A549 (cell line): ENCODE measurements around the gene EFTUD2. TPM values are rescaled to one million over a fixed set of nuclear protein-coding genes. Genes with fewer than 3 reads are reported as not detected.

Source experiments
- ATAC-seq, 2 experiments: fragments of 200-7000 bp in 1 of 2; fragments of >200 bp in 1 of 2; cut with Nextera tagmentation in 1 of 2; cut with Tn5 transposase in 1 of 2; 3 replicates each; pipeline versions ENCODE4 v1.8.0 to v1.9.1; 2018 to 2020; ENCODE audit warnings: mild to moderate bottlenecking in 1 of 2, moderate library complexity in 1 of 2
- CTCF ChIA-PET: fragments of 300-600 bp; sonication (Branson Sonifier 250); formaldehyde crosslinking; extraction: SDS; loops from one replicate; lab custom pipeline; 2021; ENCODE audit warnings: antibody characterized with exemption, inconsistent platforms; lab: Yijun Ruan, JAX
- POLR2A ChIA-PET: fragments of 350-600 bp; formaldehyde crosslinking; extraction: SDS; loops from one replicate; lab custom pipeline; 2021; ENCODE audit warnings: antibody characterized with exemption, inconsistent platforms; lab: Yijun Ruan, JAX
- DNase-seq, 2 experiments: peaks; one replicate each; pipeline versions ENCODE4 v3.0.0 to v3.0.0-alpha.2; 2011 to 2016; ENCODE audit warnings: low read depth in 1 of 2, low spot score in 1 of 2
- FAIRE-seq: peaks from 2 replicates; lab custom pipeline; 2011; peaks lifted over from hg19 to GRCh38; lab: Jason Lieb, UNC
- H3K27ac ChIP-seq, 2 experiments: fragments of >200 bp; sonication (Bioruptor Twin); formaldehyde crosslinking; 3 replicates each; pipeline ENCODE4 v1.5.1; 2016 to 2017
- H3K4me1 ChIP-seq: fragments of >200 bp; sonication (Bioruptor Twin); formaldehyde crosslinking; 3 replicates; pipeline ENCODE4 v1.6.1; 2016
- H3K4me2 ChIP-seq: fragments of >200 bp; sonication (Bioruptor Twin); formaldehyde crosslinking; 3 replicates; pipeline ENCODE4 v1.6.1; 2016
- H3K4me3 ChIP-seq: fragments of >200 bp; sonication (Bioruptor Twin); formaldehyde crosslinking; 3 replicates; pipeline ENCODE4 v1.5.1; 2016
- H3K9me3 ChIP-seq: fragments of >200 bp; sonication (Bioruptor Twin); formaldehyde crosslinking; 3 replicates; pipeline ENCODE4 v1.6.1; 2016
- BHLHE40 ChIP-seq: IDR thresholded peaks from 2 replicates; pipeline ENCODE4 v1.6.1; 2012; ENCODE audit warnings: low read depth, low read length, inconsistent platforms
- CBX2 ChIP-seq: fragments of 200-600 bp; sonication (generic); IDR thresholded peaks from 2 replicates; pipeline ENCODE4 v1.6.1; 2016; ENCODE audit warnings: low read depth, mild to moderate bottlenecking, borderline replicate concordance
- CBX8 ChIP-seq: fragments of 200-600 bp; sonication (generic); IDR thresholded peaks from 2 replicates; pipeline ENCODE4 v1.6.1; 2016
- CHD2 ChIP-seq: fragments of 150-350 bp; IDR thresholded peaks from 2 replicates; pipeline ENCODE4 v1.6.1; 2014; ENCODE audit warnings: low read length; ENCODE audit not compliant: partially characterized antibody
- CHD4 ChIP-seq: fragments of 200-600 bp; sonication (generic); IDR thresholded peaks from 2 replicates; pipeline ENCODE4 v1.6.1; 2016; ENCODE audit warnings: antibody characterized with exemption, mild to moderate bottlenecking, borderline replicate concordance
- FOSB ChIP-seq: fragments of 250-450 bp; sonication (Bioruptor Pico); IDR thresholded peaks from 2 replicates; pipeline ENCODE4 v1.5.0; 2020; ENCODE audit warnings: mild to moderate bottlenecking, moderate library complexity
- FOSL2 ChIP-seq, 2 experiments: fragments of 450-650 bp in 1 of 2; fragments of >200 bp in 1 of 2; sonication (Bioruptor Twin) in 1 of 2; formaldehyde crosslinking; IDR thresholded peaks; 2 replicates each; pipeline versions ENCODE4 v1.5.0 to v1.6.1; 2016 to 2020; ENCODE audit warnings: mild to moderate bottlenecking in 1 of 2, moderate library complexity in 1 of 2
- HDAC2 ChIP-seq: fragments of 200-600 bp; sonication (generic); IDR thresholded peaks from 2 replicates; pipeline ENCODE4 v1.6.1; 2016
- HEYL ChIP-seq: fragments of 250-450 bp; sonication (Bioruptor Pico); IDR thresholded peaks from 2 replicates; pipeline ENCODE4 v1.8.0; 2021; ENCODE audit warnings: mild to moderate bottlenecking, moderate library complexity
- HOXA7 ChIP-seq: fragments of 250-450 bp; sonication (Bioruptor Pico); IDR thresholded peaks from 2 replicates; pipeline ENCODE4 v1.5.0; 2020; ENCODE audit warnings: mild to moderate bottlenecking, moderate library complexity
- JUN ChIP-seq, 2 experiments: fragments of >200 bp; sonication (Bioruptor Twin); formaldehyde crosslinking; IDR thresholded peaks; 2 replicates in 1 of 2; 3 replicates in 1 of 2; pipeline ENCODE4 v1.6.1; 2016 to 2017
- JUNB ChIP-seq: fragments of >200 bp; sonication (Bioruptor Twin); formaldehyde crosslinking; IDR thresholded peaks from 2 replicates; pipeline ENCODE4 v1.6.1; 2016
- KDM5A ChIP-seq: fragments of 200-600 bp; sonication (generic); IDR thresholded peaks from 2 replicates; pipeline ENCODE4 v1.6.1; 2016; ENCODE audit warnings: antibody characterized with exemption, mild to moderate bottlenecking
- MAZ ChIP-seq: fragments of 150-350 bp; IDR thresholded peaks from 2 replicates; pipeline ENCODE4 v1.6.1; 2014; ENCODE audit warnings: antibody characterized with exemption, low read depth, low read length, borderline replicate concordance
- MYC ChIP-seq: IDR thresholded peaks from 2 replicates; pipeline ENCODE4 v1.6.1; 2012; ENCODE audit warnings: mild to moderate bottlenecking, inconsistent platforms, low read length, improper control_type of control experiment, borderline replicate concordance
- NFE2L2 ChIP-seq: fragments of 150-350 bp; conservative IDR thresholded peaks from 2 replicates; pipeline ENCODE4 v1.6.1; 2014; ENCODE audit warnings: low read length
- NPAS2 ChIP-seq: fragments of 250-450 bp; sonication (Bioruptor Pico); IDR thresholded peaks from 2 replicates; pipeline ENCODE4 v1.8.0; 2022; ENCODE audit warnings: mild to moderate bottlenecking, moderate library complexity, borderline replicate concordance
- NR3C1 ChIP-seq: fragments of >200 bp; sonication (Bioruptor Twin); formaldehyde crosslinking; IDR thresholded peaks from 3 replicates; pipeline ENCODE4 v1.6.1; 2017
- POLR2AphosphoS2 ChIP-seq: conservative IDR thresholded peaks from 2 replicates; pipeline ENCODE4 v1.6.1; 2012; ENCODE audit warnings: low read length, improper control_type of control experiment, inconsistent platforms
- RFX5 ChIP-seq: fragments of 450-650 bp; IDR thresholded peaks from 2 replicates; pipeline ENCODE4 v1.7.1; 2014; ENCODE audit warnings: antibody characterized with exemption, mild to moderate bottlenecking, moderate library complexity
- SMC3 ChIP-seq: fragments of >200 bp; sonication (Bioruptor Twin); formaldehyde crosslinking; IDR thresholded peaks from 3 replicates; pipeline ENCODE4 v1.6.1; 2018; ENCODE audit warnings: inconsistent platforms
- TP53 ChIP-seq: fragments of 250-450 bp; sonication (Bioruptor Pico); IDR thresholded peaks from 2 replicates; pipeline ENCODE4 v1.5.0; 2021; ENCODE audit warnings: mild to moderate bottlenecking, moderate library complexity
- ZFP36 ChIP-seq: fragments of 450-650 bp; IDR thresholded peaks from 2 replicates; pipeline ENCODE4 v1.6.1; 2014; ENCODE audit warnings: borderline replicate concordance; ENCODE audit not compliant: partially characterized antibody
- WGBS: methylation state at CpG from one replicate; pipeline ENCODE4 v1.1.6; 2017; ENCODE audit errors: missing lambda C conversion rate; 5-methylcytosine and 5-hydroxymethylcytosine counted together
- polyA plus RNA-seq, 4 experiments: library from polyadenylated mRNA; depleted of rRNA in 3 of 4; stranded (reverse); fragments of >200 nt; fragmentation: RNase III in 1 of 4; extraction: RNeasy Plus Mini Kit Qiagen cat#74134 plus additional on column Dnase treatment in 1 of 4; gene quantifications; 2 replicates in 3 of 4; 3 replicates in 1 of 4; pipeline ENCODE4 v1.2.3, GENCODE V29; 2011 to 2017
- TF ChIP-seq, protein P1 (sequence below): fragments of >200 bp; sonication (Bioruptor Twin); formaldehyde crosslinking; IDR thresholded peaks from 3 replicates; pipeline ENCODE4 v1.5.1; 2016
- TF ChIP-seq, protein P2 (sequence below): fragments of 250-450 bp; sonication (Bioruptor Pico); IDR thresholded peaks from 2 replicates; pipeline ENCODE4 v1.5.0; 2020; ENCODE audit warnings: low read depth, mild to moderate bottlenecking, moderate library complexity
- TF ChIP-seq, protein P3 (sequence below): fragments of >200 bp; sonication (Bioruptor Twin); formaldehyde crosslinking; IDR thresholded peaks from 2 replicates; pipeline ENCODE4 v1.6.1; 2016
- TF ChIP-seq, protein P4 (sequence below): IDR thresholded peaks from 2 replicates; pipeline ENCODE4 v1.6.1; 2012

Gene EFTUD2
- polyA plus RNA-seq, 2 of the 4 experiments (the other 2 are of a cell fraction), result 224 to 353 TPM

DNA sequence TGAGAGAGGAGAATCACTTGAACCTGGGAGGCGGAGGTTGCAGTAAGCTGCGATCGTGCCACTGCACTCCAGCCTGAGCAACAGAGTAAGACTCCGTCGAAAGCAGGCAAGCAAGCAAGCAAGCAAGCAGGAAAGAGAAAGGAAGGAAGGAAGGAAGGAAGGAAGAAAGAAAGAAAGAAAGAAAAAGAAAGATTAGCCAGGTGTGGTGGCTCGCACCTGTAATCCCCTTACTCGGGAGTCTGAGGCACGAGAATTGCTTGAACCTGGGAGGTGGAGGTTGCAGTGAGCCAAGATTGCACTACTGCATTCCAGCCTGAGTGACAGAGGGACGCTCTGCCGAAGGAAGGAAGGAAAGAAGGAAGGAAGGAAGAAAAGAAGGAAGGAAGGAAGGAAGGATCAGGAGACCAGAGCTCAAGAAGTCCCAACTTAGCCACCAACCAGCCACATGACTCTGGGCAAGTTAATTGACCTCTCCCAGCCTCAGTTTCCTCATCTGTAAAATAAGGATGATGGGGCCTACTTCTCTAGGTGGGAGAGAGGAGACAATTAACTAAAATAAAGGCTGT is 9.6 kb upstream of the EFTUD2 start:
- no peak for FAIRE-seq
- TF ChIP-seq JUN (IDR thresholded peaks at IDR 0.05) (no peak), KDM5A (no peak), BHLHE40 (no peak), HDAC2 (no peak), FOSB (CRISPR knock-in tag) (no peak), ZFP36 (no peak), JUNB (no peak), POLR2AphosphoS2 (no peak), RFX5 (no peak), MYC (no peak), HOXA7 (CRISPR knock-in tag) (no peak), TP53 (CRISPR knock-in tag) (no peak), SMC3 (no peak), NR3C1 (no peak), FOSL2 (IDR thresholded peaks at IDR 0.05) (no peak), FOSL2 (CRISPR knock-in tag; IDR thresholded peaks at IDR 0.05) (no peak), NPAS2 (no peak), MAZ (no peak)
- TF ChIP-seq, protein P1, sequence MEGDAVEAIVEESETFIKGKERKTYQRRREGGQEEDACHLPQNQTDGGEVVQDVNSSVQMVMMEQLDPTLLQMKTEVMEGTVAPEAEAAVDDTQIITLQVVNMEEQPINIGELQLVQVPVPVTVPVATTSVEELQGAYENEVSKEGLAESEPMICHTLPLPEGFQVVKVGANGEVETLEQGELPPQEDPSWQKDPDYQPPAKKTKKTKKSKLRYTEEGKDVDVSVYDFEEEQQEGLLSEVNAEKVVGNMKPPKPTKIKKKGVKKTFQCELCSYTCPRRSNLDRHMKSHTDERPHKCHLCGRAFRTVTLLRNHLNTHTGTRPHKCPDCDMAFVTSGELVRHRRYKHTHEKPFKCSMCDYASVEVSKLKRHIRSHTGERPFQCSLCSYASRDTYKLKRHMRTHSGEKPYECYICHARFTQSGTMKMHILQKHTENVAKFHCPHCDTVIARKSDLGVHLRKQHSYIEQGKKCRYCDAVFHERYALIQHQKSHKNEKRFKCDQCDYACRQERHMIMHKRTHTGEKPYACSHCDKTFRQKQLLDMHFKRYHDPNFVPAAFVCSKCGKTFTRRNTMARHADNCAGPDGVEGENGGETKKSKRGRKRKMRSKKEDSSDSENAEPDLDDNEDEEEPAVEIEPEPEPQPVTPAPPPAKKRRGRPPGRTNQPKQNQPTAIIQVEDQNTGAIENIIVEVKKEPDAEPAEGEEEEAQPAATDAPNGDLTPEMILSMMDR, result no peak
- TF ChIP-seq, protein P2, sequence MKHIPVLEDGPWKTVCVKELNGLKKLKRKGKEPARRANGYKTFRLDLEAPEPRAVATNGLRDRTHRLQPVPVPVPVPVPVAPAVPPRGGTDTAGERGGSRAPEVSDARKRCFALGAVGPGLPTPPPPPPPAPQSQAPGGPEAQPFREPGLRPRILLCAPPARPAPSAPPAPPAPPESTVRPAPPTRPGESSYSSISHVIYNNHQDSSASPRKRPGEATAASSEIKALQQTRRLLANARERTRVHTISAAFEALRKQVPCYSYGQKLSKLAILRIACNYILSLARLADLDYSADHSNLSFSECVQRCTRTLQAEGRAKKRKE (CRISPR knock-in tag), result no peak
- TF ChIP-seq, protein P3, sequence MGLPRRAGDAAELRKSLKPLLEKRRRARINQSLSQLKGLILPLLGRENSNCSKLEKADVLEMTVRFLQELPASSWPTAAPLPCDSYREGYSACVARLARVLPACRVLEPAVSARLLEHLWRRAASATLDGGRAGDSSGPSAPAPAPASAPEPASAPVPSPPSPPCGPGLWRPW, result no peak
- peak overlapping the region; percentile 53 to 91 for H3K27ac ChIP-seq
- 94% methylated on average over 10 of the region's 10 CpGs for WGBS
- ChIA-PET POLR2A (interaction anchor here (2.1 to 3.0 kb wide), 2 partner anchors 9 to 10 kb away, joined by 7 to 18 read pairs; partner anchors contain the start of gene EFTUD2), CTCF (interaction anchor here (1.5 to 38.3 kb wide), 8 partner anchors 9 to 223 kb away, joined by 6 to 1853 read pairs (median 14); partner anchors contain the start of genes DCAKD, KIF18B and PLCD3)
- H3K4me2 ChIP-seq, result peak overlapping the region; percentile 40
- H3K9me3 ChIP-seq, result no peaks in the 10 kb centered on the region
- no peak for ATAC-seq
- H3K4me3 ChIP-seq, result no peak overlapping the region
- no peak for DNase-seq
- peaks cover 56% of the 10 kb centered on the region for H3K4me1 ChIP-seq

DNA sequence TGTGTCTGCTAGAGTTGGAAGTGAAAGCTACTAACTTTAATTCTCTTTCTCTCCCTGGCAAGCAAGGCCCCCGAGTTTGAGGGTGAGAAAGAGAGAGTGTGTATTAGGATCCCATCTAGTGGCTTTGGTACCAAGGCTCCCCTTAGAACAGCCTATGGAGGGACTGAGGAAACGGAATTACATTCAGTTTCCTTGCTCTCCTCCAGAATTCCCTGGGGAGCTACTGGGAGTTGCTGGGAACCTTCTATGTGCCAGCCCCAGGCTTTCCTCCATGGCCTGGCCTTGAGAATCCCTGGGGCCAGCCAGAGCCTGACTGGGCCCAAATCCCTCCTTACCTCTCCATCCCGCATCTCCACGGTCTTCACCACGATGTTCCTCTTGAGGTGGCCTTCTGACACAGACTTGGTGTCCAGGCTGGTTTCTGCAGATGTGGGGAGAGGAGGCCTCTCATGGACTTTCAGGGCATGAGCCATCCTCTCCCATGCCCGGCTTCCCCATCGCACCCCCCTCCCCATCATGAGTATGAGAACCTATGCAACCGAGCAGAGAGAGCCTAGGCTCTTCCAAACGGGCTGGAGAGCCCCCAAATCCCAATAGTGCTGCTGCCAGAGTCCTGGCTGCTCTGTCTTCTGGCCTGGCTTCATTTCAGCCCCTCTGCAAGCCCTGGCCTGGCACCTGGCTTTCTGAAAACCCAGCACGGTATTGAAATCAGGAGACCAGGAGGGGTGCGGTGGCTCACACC is 8.7 kb upstream of the EFTUD2 start:
- no peak for FAIRE-seq
- H3K4me3 ChIP-seq, result no peak overlapping the region
- peaks cover 56% of the 10 kb centered on the region for H3K4me1 ChIP-seq
- no peak for DNase-seq
- H3K9me3 ChIP-seq, result no peaks in the 10 kb centered on the region
- H3K27ac ChIP-seq, result peak overlapping the region; percentile 91 to 94; a peak in 5 of 6 replicates
- no peak for ATAC-seq
- WGBS, result 89% methylated on average over 11 of the region's 11 CpGs
- CTCF ChIA-PET, result interaction anchor here (0.6 to 38.3 kb wide), 13 partner anchors 9 to 289 kb away, joined by 3 to 1853 read pairs (median 4); partner anchors contain the start of genes ACBD4, DCAKD, EFTUD2 and PLCD3
- no peak overlapping the region for H3K4me2 ChIP-seq
- TF ChIP-seq NPAS2 (no peak), NR3C1 (no peak), CBX8 (no peak), SMC3 (no peak), JUN (IDR thresholded peaks at IDR 0.05) (no peak), CBX2 (no peak), BHLHE40 (no peak), HEYL (CRISPR knock-in tag) (no peak), POLR2AphosphoS2 (no peak), CHD4 (no peak), CHD2 (no peak), MAZ (no peak), RFX5 (no peak), FOSL2 (IDR thresholded peaks at IDR 0.05) (no peak), FOSL2 (CRISPR knock-in tag; IDR thresholded peaks at IDR 0.05) (no peak), NFE2L2 (no peak)
- TF ChIP-seq, protein P3, result no peak
- TF ChIP-seq, protein P4, sequence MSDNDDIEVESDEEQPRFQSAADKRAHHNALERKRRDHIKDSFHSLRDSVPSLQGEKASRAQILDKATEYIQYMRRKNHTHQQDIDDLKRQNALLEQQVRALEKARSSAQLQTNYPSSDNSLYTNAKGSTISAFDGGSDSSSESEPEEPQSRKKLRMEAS, result no peak
- TF ChIP-seq, all 56 proteins: peak for 0
- POLR2A ChIA-PET, result interaction anchor here (2.1 kb wide), 1 partner anchor 9 kb away, joined by 7 read pairs; the partner anchor contains the start of gene EFTUD2
